ENCODE results near the gene CFAP73.
"Not testable (repeated sequence)": the region's sequence is repeated elsewhere in the genome, so short reads cannot be mapped to it uniquely, and the experiment has no call there.

CFAP73 gene

DNA sequence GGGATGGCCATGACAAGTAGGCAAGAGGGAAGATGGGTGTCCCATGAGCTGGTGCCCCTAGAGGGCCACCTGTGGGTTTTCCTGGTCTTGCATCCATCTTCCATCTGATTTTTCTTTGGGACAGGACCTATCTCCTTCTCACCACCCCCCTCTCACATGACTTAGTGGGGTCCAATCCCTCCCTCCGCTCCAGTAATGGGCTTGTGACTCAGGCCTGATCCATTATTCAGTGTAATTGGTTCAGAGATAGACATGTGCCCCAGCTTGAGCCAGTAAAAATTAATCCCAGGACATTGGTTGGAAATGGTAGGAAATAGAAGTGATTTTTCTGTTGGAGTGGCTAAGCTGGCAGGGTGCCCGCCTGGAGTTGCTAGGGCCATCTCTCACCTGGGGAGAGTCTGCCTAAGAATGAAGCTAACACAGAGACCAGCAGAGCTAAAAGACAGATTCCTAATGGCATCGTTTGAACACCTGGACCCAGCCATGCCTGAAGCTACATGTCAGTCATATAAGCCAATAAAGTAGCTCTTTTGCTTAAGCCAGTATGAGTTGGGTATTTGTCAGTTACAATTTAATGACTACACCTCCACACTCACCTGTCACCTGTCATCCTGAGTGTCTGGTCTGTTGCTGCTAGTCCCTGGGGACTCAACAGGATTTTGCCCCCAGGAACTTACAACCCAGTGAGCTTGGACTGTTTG is 28.7 kb upstream of the CFAP73 start:
- no peak for DNase-seq

DNA sequence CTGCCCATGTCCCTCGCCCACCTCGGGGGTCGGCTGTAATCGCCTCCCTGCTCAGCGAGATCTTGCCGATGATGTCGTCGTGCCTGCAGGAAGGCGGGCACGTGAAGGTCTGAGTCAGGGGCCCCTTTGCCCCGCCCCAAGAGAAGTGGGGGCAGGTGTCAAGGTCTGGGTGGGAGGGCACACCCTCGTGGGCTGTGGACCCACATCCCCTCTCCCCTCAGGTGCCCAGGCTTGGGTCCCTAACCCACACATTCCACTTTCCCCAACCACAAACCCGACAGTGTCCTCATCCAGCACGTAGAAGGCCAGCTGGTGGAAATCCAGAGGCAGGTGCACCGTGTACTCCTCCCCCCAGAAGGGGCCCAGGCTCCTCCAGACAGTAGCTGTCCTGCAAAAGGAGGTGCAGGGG is 21.7 kb upstream of the CFAP73 start:
- DNase-seq, result no peak

DNA sequence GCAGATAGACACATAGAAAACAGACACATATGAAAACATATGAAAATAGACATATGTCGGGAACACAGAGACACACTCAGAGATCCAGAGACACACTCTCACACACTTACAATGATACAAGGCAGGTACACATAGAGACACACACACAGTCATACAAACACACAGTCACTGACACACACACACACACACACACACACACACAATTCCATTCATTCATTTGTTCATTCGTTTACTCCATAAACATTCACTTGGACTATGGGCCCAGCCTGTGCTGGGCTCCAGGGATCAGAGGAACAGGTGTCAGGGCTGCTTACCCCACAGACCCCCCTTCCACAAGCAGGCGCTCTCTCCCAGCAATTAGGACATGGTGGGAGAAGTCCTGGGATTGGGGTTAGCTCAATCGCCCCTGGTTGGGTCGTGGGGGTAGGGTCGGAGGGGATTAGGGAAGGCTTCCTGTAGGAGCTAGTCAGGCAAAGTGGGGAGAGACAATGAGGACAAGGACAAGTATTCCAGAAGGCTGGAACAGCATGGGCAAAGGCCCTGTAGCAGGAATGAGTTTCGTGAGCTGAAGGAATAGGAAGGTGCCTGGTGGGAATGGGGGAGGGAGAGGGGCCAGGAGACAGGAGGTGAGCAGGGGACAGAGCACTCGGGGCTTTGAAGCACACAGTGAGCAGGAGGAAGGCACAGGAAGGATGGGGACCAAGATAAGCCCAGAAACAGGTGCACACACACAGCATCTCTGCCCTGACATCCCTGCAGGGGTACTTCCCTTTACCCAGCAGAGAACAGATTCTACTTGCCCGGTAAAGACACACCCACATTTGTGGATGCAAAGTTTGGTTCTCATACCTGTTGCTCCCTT is 20.5 kb upstream of the CFAP73 start:
- no peak for DNase-seq

DNA sequence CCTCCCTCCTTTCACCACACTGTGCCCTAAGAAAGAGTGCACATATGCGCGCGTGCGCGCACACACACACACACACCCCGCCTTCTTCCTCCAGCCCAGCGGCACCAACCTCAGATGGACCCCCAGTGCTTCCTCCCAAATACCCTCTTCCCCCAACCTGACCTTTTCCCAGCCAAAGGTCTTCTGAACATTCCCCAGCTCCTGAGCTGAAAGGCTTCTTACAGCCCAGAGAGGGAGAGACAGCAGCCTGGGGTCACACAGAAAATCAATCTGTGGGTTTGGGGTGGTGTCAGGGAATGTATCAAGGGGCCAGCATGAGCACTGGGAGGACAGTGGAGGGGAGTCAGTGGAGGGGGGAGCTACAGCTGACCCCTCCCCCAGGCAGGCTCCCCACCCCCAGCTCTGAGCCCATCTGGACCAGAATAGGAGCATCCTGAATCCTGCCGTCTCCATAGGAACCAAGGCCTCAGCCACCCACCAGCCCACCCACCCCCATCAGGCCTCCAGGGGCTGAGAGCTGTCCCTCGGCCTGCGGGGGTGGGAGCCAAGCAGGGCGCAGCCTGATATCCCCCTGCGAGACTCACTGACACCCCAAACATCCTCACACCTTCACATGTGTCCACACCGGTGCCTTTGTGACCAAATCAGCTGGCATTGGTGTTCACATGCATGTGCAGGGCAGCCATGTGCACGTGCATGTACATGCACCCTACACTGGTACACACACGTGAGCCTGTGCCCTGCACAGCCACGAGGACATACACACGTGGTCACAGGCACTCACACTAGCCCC is 19.7 kb upstream of the CFAP73 start:
- DNase-seq, result no peak

DNA sequence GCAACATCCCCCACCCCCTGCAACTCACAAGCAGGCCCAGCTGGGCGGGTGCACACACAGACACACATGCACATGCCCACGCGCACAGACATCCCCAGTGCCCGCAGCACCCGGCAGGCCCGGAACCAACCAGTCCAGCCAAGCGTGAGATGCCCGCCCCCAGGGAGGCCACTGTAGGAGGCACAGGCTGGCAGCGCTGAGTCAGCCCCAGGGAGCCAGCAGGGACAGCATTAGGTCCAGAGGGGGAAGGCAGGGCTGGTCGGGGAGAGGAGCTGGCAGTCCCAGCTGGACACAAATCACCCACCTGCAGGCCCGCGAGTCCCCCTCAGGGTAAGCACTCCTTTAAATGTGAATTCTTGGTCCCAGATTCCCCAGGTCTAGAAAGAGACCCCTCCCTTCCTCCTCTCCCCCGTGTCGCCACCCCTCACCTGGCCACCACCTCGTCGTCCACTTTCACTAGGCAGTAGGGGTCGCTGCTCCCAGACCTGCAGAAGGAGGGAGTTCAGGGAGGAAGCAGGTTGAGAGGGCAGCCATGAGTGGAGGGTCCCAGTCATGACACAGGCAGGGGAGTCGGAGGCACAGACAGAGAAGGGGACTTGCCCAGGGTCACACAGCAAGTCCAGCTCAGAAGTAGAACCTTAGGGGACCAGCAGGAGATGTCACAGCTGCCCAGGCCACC is 18.9 kb upstream of the CFAP73 start:
- DNase-seq, result no peak

DNA sequence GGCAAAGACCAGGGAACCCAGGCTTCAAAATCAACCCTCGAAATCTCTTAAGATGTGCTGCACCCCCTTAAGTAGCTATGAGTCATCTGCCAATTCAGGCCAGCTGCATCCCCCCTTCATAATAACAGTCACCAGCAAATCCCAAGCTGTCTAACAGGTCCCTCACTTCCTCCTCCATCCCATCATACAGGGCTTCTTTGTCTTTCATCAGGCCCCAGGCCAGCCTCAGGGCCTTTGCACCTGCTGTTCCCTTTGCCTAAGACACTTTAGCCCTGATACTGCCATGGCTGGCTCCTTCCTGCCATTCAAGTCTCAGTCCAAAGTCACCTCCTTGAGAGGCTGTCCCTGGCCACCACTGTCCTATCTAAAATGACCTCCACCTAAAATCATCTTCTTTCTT is 18.0 kb upstream of the CFAP73 start:
- no peak for DNase-seq

DNA sequence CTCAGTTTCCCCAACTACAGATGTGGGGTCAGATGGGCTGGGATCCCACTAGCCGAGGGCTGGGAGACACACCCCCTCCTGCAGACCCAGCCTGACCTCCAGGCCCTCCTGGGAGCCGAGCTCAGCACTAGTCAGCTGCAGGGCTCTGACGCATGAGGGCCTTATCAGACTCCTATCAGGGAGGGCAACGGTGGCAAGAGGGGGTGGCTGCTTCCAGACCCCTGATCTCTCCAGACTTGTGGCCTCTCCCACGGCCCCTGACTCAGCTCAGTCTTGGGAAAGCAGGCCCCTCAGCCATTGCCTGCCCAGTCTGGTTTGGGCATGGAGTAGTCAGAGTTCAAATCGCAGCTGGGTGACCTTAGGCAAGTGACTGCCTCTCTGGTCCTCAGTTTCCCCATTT is 16.5 kb upstream of the CFAP73 start:
- no peak for DNase-seq

DNA sequence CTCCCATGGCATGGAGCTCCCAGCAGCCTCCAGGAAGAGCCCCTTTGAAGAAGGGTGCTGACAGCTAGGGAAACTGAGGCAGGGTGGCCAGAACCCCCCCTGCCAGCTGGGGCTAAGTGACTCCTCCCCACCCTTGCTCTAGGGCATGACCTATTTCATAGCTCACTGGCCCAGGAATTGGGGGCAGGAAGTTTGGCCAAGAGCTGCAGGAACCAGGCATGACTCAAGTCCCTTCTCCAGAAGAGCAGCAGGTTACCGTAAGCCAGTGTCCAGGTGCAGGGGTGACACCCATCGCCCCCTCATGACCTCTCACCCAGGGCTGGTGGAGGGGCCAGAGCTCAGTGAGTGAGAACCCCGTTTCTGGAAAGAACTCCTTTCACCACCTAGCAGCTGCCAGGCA is 15.9 kb upstream of the CFAP73 start:
- DNase-seq, result no peak

DNA sequence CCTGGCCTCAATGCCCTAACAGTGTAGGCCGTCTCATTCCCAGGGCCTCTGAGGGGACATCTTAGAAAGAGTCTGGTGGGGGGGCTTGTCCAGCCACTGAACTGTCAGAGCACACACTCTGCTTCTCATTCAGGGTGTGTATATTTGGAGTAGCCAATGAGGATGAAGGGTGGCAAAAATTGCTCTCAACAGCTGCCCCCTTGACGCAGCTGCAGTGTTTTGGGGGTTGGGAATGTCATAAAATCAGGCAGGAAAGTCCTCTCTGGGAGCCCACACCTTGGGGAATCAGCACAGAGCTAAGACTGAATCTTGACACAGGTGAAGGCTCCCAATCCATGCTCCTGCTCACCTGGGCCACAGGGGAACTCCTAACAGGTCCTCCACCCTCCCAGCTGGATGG is 15.5 kb upstream of the CFAP73 start:
- no peak for DNase-seq

DNA sequence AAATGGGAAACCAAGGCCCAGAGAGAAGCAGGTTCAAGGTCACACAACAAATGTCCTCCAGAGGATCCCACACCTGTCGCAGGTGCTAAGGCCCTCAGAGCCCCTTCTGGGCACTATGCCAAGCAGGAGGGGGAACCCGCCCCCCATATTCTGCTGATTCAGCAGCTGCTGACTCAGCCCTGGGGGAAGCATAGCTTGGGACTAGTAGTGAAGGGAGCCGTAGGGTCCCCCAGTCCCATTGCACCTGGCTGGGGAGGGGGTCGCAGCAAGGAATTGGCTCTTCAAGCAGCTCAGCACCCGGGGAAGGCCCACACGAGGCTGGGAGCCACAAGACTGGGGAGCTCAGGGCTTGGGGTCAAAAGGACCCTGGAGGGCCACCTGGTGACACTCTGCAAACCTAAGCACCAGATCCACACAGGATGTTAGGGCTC is 15.0 kb upstream of the CFAP73 start:
- no peak for DNase-seq

DNA sequence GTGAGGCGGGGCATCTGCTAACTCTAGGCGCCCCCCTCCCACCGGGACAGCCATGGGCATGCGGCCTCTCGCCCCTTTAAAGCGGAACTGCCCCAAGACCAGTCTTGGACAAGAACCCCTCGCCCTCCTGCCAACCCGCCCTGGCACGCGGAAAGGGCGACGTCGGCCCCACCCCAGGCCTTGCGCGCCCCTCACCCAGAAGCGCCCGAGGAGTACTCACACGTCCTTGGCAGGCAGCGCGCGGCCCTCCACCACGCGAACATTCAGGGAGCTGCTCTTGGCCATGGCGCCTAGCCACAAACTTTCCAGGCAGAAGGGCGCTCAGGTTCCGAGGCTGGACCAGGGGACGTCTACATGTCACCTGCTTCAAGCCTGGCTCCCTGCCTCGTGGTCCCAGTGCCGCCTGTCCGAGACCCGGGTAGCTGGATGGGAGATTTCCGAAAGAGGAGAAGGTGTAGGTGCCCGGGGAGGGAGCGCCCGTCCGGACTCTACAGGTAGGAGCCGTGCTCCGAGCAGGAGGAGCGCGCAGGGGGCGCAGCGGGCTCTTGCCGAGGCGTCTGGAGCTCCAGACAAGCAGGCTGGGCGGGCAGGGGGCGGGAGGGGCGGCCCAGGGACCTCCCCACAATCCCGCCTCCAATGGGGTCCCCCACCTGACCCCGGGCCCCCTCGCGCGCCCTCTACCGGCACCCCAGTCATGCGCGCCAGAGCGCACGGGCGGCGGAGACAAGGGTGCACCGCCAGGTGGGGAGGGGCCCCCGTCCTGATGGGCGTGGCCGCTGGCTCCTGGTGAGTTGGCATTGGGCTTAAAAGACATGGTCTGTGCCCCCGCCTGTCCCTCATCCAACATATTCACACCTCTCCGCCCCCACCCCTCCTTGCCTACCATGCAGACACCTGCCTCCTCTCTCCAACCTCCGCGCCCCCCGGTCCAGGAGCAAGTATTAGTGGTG is 14.1 kb upstream of the CFAP73 start, which contains the start of gene RASAL1:
Gene RASAL1 (minus strand): TSS at position 584 of the 950 bp plus-strand sequence. CDS start 299 bp downstream, at position 285.
- DNase-seq, result no peak

DNA sequence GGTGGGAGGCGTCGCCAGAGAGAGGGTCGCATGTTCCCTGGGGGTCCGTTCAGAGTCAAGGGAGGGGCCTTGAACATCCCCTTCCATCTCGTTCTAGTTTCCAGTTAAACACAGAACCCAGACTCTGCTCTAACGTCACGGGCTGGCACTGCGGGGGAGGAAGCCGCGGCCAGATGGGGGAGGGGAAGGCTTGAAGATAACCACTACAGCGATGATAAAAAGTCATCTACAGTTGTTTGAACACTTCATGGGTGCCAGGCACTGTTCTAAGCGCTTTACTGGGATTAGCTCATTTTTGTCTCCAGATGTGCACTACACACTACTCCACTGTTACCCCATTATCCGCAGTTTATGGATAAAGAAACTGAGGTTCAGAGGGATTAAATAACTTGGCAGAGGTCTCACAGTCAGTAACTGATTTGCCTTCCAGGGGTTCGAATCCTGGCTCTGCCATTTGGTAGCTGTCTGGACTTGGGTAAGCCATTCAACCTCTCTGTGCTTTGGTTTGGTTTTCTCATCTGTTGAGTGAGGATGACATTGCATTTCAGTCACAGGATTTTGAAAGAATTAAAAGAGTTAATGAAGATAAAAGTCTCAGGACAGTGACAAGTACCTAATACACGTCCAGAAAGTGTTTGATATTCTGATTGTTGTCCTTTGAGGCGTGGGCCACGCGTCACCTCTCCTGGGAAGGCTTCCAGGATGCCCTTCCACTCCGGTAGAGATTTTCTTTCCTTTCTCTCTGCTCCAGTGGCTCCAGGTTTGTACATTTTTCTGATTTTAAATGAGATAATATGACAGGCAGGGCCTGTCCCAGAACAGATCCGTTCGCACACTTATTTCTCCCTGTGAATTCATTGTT is 13.2 kb upstream of the CFAP73 start:
- DNase-seq, result no peak

DNA sequence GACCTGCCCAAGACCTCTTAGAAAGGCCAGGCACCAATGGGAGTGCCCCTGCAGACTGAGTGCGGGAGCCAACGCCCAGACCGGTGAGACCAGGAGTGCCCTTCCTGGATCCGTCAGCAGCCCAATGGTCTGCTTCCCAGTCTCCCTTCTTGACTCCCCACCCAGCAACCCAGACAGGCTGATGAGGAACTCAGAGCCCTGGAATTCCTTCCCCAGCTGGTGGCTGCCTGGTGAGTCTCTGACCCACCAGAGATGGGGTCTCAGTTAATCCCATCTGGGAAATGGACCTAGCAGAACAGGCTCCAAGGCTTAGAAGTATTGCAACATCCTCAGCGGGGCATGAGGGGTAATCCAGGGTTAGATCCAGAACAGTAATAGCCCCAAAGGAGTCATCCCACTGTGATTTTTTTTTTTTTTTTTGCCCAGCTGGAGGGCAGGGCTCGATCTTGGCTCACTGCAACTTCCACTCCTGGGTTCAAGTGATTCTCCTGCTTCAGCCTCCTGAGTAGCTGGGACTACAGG is 12.5 kb upstream of the CFAP73 start:
- no peak for DNase-seq

DNA sequence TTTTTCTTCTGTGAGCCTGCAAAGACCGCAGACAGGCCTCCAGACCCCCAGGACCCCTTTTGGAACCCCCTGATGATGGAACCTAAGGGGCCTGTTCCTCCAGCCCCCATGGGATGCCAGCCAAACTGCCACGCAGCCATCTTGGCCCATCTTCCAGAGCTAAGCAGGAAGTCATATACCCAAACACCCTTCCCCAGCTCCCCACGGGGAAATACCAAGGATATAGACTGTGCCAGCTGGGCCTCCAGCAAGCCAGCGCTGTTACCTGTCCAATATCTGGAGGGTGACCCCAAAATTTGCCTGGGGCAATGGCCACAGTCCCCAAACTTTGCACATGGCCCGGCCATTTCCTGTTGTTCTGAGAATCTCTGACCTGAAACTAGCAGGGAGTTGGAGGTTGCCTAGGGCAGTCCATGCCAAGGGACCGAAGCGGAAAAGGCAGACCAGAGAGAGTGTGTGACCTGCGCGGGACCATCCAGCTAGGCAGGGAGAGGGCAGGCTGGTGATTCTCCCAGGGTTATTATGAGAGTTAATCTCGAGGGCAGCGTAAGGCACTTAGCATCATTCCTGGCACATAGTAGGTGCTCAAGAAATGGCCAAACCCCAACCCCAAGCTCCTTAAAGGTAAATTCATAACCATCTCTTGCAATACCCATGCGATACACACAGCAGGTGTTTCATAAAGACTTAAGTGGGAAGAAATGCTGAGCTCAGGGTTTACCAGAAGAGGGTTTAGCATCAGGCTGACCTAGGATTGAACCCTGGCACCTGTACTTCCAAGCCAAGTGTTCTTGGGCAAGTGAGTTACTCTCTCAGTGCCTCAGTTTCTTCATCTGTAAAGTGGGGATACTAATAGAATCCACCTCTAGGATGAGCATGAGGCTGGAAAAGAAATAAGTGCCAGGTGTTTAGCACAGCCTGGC is 11.4 kb upstream of the CFAP73 start:
- DNase-seq, result no peak

DNA sequence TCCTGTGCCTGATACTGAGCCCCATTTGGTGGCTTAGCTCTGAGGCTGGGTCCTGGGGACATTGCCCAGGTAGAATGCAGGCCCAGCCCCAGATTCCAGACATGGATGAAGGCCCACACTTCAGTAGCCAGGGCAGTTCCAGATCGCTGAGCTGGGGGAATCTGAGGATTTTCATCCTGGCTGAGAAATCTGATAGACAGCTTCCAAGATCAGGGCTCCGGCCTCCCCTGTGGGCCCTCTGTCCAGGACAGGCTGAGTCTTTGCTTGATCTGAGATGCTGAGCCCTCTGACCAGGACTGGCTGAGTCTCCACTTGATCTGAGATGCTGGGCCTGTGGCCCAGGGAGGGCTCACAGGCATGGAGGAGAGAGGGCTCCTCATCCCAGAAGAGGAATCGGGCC is 10.7 kb upstream of the CFAP73 start:
- DNase-seq, result no peak

DNA sequence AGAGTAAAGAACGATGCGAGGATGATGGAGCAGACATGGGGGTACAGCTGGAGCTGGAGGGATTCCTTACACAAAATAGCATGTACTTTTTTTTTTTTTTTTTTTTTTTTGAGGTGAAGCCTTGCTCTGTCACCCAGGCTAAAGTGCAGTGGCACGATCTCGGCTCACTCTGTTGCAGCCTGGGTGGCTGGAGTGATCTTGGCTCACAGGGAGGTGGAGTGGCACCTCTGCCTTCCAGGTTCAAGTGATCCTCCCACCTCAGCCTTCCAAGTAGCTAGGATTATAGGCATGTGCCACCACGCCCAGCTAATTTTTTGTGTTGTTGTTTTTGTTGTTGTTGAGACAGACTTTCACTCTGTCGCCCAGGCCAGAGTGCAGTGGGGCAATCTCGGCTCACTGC is 8.8 kb upstream of the CFAP73 start:
- DNase-seq, result no peak

DNA sequence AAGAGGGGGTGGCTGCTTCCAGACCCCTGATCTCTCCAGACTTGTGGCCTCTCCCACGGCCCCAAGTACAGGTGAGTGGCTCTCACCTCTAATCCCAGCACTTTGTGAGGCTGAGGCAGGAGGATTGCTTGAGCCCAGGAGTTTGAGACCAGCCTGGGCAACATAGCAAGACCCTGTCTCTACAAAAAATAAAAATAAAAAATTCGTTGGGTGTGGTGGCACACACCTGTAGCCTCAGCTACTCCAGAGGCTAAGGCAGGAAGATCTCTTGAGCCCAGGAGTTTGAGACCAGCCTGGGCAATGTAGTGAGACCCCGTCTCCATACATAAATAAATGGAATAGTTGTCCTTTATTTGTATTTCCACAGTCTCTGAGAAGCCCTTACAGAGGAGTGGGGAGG is 7.8 kb upstream of the CFAP73 start:
- DNase-seq, result not testable (repeated sequence)

DNA sequence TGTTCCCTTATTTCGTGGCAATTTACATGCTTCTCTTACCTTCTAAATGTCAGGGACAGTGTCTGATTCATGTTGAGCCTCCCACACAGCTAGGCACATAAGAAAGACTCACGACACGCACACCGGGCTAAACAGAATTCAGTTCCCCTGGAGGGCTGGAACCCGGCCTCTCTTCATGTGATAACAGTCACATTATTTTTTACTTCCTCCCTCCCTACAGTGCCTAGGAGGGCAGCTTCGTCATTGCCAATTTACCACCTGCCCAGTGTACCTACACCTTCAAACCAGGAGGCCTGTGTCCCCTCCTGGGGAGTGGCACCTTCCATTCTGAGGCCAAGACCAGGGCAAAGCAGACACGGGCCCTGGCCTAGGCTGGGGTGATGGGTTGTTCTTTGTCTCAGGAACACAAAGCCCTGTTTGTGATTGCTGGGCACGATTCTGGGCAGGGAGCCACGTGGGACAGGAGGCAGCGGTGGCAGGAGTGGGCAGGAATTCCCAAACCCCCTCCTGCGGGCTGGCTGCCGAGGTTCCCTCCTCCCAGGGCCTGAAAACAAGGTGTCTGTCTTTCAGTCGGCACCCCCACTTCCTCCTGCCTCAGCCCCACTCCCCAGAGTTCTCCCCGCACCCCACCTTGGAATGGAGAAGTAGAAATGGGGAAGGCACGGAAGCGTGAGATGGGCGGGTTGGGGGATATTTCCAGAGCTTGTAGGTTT is 7.2 kb upstream of the CFAP73 start:
- no peak for DNase-seq
